Endothelial cell of umbilical vein (primary cell): ENCODE results near the gene CASP7.

Experiments used
- CTCF ChIP-seq, 2 donors: IDR thresholded peaks; 1 replicate in 1 of 2; 2 replicates in 1 of 2; pipeline ENCODE4 v1.5.1; 2011; ENCODE audit warnings: low read length in 2 of 2, mild to moderate bottlenecking in 2 of 2, moderate library complexity in 2 of 2, control low read depth in 1 of 2, inconsistent platforms in 1 of 2, low read depth in 1 of 2; ENCODE audit not compliant: insufficient read depth in 1 of 2; ENCODE audit errors: extremely low read depth in 1 of 2
- EZH2 ChIP-seq: IDR thresholded peaks from 2 replicates; pipeline ENCODE4 v1.6.1; 2012; ENCODE audit warnings: borderline replicate concordance, low read depth, mild to moderate bottlenecking, moderate library complexity, low read length, inconsistent platforms; ENCODE audit not compliant: severe bottlenecking
- FOS ChIP-seq: IDR thresholded peaks from 2 replicates; pipeline ENCODE4 v1.6.1; 2011; ENCODE audit warnings: mild to moderate bottlenecking, low read length, moderate library complexity, borderline replicate concordance; ENCODE audit not compliant: insufficient read depth
- JUN ChIP-seq: IDR thresholded peaks from 2 replicates; pipeline ENCODE4 v1.6.1; 2011; ENCODE audit warnings: borderline replicate concordance, low read depth; ENCODE audit not compliant: insufficient read length, insufficient read depth
- MAX ChIP-seq: IDR thresholded peaks from 2 replicates; pipeline ENCODE4 v1.6.1; 2011; ENCODE audit not compliant: insufficient read depth, insufficient read length
- MYC ChIP-seq: IDR thresholded peaks from one replicate; pipeline ENCODE4 v1.6.1; 2011; ENCODE audit warnings: mild to moderate bottlenecking, low read depth, low read length
- POLR2A ChIP-seq: IDR thresholded peaks from 2 replicates; pipeline ENCODE4 v1.6.1; 2012; ENCODE audit warnings: low read depth, mild to moderate bottlenecking, control low read depth, low read length
- POLR2AphosphoS5 ChIP-seq: IDR thresholded peaks from 2 replicates; pipeline ENCODE4 v1.6.1; 2012; ENCODE audit warnings: low read depth, mild to moderate bottlenecking, control low read depth, low read length, moderate library complexity; ENCODE audit not compliant: insufficient read depth

GRCh38 chr10:113687037-113687436, 7.3 kb downstream of the CASP7 start:
- TF ChIP-seq CTCF (IDR thresholded peaks at IDR 0.05; ENCODE audit: extremely low read depth in 1 of 2, insufficient read depth in 1 of 2, low read depth in 1 of 2, low read length in 2 of 2) (no peak), JUN (no peak), EZH2 (no peak), POLR2A (no peak), MAX (no peak), POLR2AphosphoS5 (no peak), FOS (no peak), MYC (no peak)
